Measurements from ENCODE around the gene PTPN12. TPM values are rescaled to one million over a fixed set of nuclear protein-coding genes. Genes with fewer than 3 reads are reported as not detected.
"Not testable (repeated sequence)": the region's sequence is repeated elsewhere in the genome, so short reads cannot be mapped to it uniquely, and the experiment has no call there.

PTPN12 gene
- total and polyA plus RNA-seq, 7 experiments from 2014 or later: 1.4 to 50.0 (median 22.6) TPM

DNA sequence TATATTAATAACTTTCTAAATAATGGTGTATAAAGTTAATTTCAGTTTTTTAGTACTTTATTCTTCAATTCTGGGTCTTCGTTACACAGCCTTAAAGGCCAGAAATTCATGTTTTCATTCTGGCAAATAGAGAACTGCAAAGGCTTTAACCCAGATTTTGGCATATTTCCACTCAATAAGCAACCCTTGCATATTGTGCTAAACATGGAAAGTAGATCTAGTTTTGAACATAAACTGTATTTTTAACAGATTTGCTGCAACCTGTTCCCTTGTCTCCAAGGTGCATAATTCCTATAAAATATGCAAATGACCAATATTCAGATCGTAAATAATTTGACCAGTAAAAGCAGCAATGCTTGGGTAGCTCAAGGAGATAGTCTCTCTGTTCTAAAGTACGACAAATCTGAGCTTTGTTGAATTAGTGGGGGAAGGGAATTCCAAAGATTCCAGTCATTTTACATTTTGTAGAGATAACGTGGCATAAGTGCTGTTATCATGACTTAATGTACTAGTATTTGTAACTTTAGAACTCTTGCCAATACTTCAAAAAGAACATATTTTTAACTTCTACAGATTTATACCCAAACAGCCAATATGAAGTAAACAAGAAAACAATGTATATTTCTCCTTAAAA is 112.7 kb downstream of the PTPN12 start:
- DNase-seq (no peak), ATAC-seq (no peak)
- no peak overlapping the region for H3K4me3 ChIP-seq (ENCODE audit: low read length)
- no peaks in the 10 kb centered on the region for H3K4me1 ChIP-seq (ENCODE audit: control insufficient read depth in 2 of 2, insufficient read depth in 2 of 2, low read length in 2 of 2)
- H3K9me3 ChIP-seq (ENCODE audit: control insufficient read depth in 2 of 3, low read length in 3 of 3): no peaks in the 10 kb centered on the region
- intact Hi-C loops (cut with micrococcal nuclease): loop anchor here in 1 of 2 donors (2.0 kb wide), 1 partner anchor 113 kb away; the partner anchor contains the start of gene PTPN12
- no peak overlapping the region for H3K27ac ChIP-seq (ENCODE audit: low read depth, low read length)
- peaks cover 0 to 2% (median 0%) of the 10 kb centered on the region in 7 donors for H3K4me1 Mint-ChIP-seq
- H3K27me3 ChIP-seq (ENCODE audit: control insufficient read depth in 2 of 2, insufficient read depth in 2 of 2, low read length in 2 of 2): no peaks in the 10 kb centered on the region
- no peak overlapping the region for H3K4me3 Mint-ChIP-seq
- H3K9me3 Mint-ChIP-seq: no peaks in the 10 kb centered on the region
- CTCF ChIA-PET: interaction anchor here (0.6 to 5.2 kb wide), 4 partner anchors 9 to 121 kb away, joined by 3 to 34 read pairs (median 12); no protein-coding TSS in a partner anchor
- no peaks in the 10 kb centered on the region for H3K36me3 ChIP-seq (ENCODE audit: control insufficient read depth in 2 of 3, insufficient read depth in 3 of 3, low read length in 3 of 3)
- no peaks in the 10 kb centered on the region for H3K27me3 Mint-ChIP-seq
- no peak overlapping the region for H3K27ac Mint-ChIP-seq
- POLR2A ChIA-PET: no interaction called here
- peaks cover 0 to 4% (median 0%) of the 10 kb centered on the region in 5 donors for H3K36me3 Mint-ChIP-seq

DNA sequence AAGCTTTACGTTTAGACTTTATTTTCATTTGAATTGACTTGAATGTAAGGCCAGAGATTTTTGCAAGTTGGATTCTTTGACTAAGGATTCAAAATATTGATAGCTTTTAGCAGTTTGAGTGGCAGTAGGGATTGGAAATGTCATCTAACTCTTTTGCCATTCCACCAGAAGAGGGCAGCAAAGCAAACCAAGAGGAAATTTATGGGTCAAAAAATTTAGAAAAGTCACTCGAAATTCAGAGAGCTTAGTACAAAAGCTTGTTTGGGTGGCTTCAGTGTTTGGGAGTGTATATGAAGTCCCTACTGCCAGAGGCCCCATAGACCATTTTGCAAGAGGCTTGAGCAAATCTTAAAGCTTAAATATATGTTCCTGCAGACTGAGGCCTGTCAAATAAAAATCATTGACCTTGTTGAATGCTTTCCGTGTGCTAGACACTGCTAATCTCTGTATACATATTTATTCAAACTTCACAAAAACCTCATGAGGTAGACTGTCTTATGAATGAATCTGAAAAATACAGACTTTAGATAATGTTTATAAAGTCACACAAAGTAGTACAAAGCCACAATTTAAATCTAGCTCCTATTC is 114.6 kb downstream of the PTPN12 start:
- H3K36me3 Mint-ChIP-seq: no peaks in the 10 kb centered on the region
- intact Hi-C loops (cut with micrococcal nuclease): loop anchor here (1.0 to 2.0 kb wide), 4 partner anchors 108 to 389 kb away; partner anchors contain the start of gene PTPN12 (in 1 of the 2)
- no peak overlapping the region for H3K27ac Mint-ChIP-seq
- H3K9me3 Mint-ChIP-seq: no peaks in the 10 kb centered on the region
- ChIA-PET POLR2A (interaction anchor here (0.6 kb wide), 1 partner anchor 45 kb away, joined by 4 read pairs; the partner anchor contains the start of gene RSBN1L), CTCF (interaction anchor here (0.8 to 5.2 kb wide), 19 partner anchors 10 to 389 kb away, joined by 3 to 34 read pairs (median 4); no protein-coding TSS in a partner anchor)
- no peaks in the 10 kb centered on the region for H3K27me3 ChIP-seq (ENCODE audit: control insufficient read depth in 2 of 2, insufficient read depth in 2 of 2, low read length in 2 of 2)
- H3K4me1 Mint-ChIP-seq: peaks cover 0 to 2% (median 0%) of the 10 kb centered on the region in 7 donors
- H3K4me1 ChIP-seq (ENCODE audit: control insufficient read depth in 2 of 2, insufficient read depth in 2 of 2, low read length in 2 of 2): no peaks in the 10 kb centered on the region
- no peak overlapping the region for H3K4me3 Mint-ChIP-seq
- H3K27me3 Mint-ChIP-seq: no peaks in the 10 kb centered on the region
- no peaks in the 10 kb centered on the region for H3K9me3 ChIP-seq (ENCODE audit: control insufficient read depth in 2 of 3, low read length in 3 of 3)
- H3K36me3 ChIP-seq (ENCODE audit: control insufficient read depth in 2 of 3, insufficient read depth in 3 of 3, low read length in 3 of 3): no peaks in the 10 kb centered on the region
- no peak overlapping the region for H3K27ac ChIP-seq (ENCODE audit: low read depth, low read length)
- DNase-seq (peak in 7 of 9 donors; percentile 9 to 56 (median 38)), ATAC-seq (peak; percentile 52)
- H3K4me3 ChIP-seq (ENCODE audit: low read length): no peak overlapping the region

DNA sequence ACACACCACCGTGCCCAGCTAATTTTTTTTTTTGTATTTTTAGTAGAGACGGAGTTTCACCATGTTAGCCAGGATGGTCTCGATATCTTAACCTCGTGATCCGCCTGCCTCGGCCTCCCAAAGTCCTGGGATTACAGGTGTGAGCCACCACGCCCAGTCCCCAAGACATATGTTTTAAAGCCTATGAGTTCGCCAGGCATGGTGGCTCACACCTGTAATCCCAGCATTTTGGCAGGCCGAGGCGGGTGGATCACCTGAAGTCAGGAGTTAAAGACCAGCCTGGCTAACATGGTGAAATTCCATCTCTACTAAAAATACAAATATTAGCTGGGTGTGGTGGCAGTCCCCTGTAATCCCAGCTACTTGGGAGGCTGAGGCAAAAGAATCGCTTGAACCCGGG is 115.7 kb downstream of the PTPN12 start:
- H3K27me3 ChIP-seq (ENCODE audit: control insufficient read depth in 2 of 2, insufficient read depth in 2 of 2, low read length in 2 of 2); POLR2A ChIA-PET; ATAC-seq; H3K27me3 Mint-ChIP-seq; intact Hi-C loops (cut with micrococcal nuclease); H3K4me1 Mint-ChIP-seq; H3K9me3 Mint-ChIP-seq; H3K4me3 ChIP-seq (ENCODE audit: low read length); H3K27ac Mint-ChIP-seq; DNase-seq; H3K36me3 ChIP-seq (ENCODE audit: control insufficient read depth in 2 of 3, insufficient read depth in 3 of 3, low read length in 3 of 3); H3K27ac ChIP-seq (ENCODE audit: low read depth, low read length); H3K4me3 Mint-ChIP-seq; H3K4me1 ChIP-seq (ENCODE audit: control insufficient read depth in 2 of 2, insufficient read depth in 2 of 2, low read length in 2 of 2); H3K36me3 Mint-ChIP-seq; H3K9me3 ChIP-seq (ENCODE audit: control insufficient read depth in 2 of 3, low read length in 3 of 3): not testable (repeated sequence)
- CTCF ChIA-PET: interaction anchor here (3.4 to 6.6 kb wide), 2 partner anchors 104 to 108 kb away, joined by 16 to 67 read pairs; no protein-coding TSS in a partner anchor

DNA sequence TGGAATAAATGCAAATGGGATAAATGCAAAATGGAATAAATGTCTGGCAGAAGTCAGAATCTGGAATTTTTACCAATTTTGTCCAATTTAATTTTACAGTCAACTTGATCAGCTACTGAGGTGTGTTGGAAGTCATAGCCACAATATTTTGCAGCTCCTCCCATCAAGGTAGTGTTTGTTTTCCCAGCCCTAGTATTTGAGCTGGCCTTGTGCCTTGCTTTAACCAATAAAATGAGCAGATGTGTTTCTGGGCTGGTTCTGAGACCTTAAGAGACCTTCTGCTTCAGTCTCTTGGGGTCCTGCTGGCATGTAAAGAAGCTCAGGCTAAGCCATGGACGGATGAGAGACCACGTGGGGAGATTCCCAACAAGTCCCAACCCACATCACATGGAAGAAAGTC is 116.5 kb downstream of the PTPN12 start:
- intact Hi-C loops (cut with micrococcal nuclease): no loop called here
- Histone ChIP-seq H3K36me3 (ENCODE audit: control insufficient read depth in 2 of 3, insufficient read depth in 3 of 3, low read length in 3 of 3) (no peaks in the 10 kb centered on the region), H3K27me3 (ENCODE audit: control insufficient read depth in 2 of 2, insufficient read depth in 2 of 2, low read length in 2 of 2) (no peaks in the 10 kb centered on the region), H3K27ac (ENCODE audit: low read depth, low read length) (no peak overlapping the region), H3K4me3 (ENCODE audit: low read length) (no peak overlapping the region), H3K9me3 (ENCODE audit: control insufficient read depth in 2 of 3, low read length in 3 of 3) (no peaks in the 10 kb centered on the region), H3K4me1 (ENCODE audit: control insufficient read depth in 2 of 2, insufficient read depth in 2 of 2, low read length in 2 of 2) (no peaks in the 10 kb centered on the region)
- no peak for ATAC-seq
- H3K4me3 Mint-ChIP-seq: no peak overlapping the region
- H3K9me3 Mint-ChIP-seq: no peaks in the 10 kb centered on the region
- H3K36me3 Mint-ChIP-seq: no peaks in the 10 kb centered on the region
- ChIA-PET CTCF (interaction anchor here (0.6 to 6.6 kb wide), 6 partner anchors 103 to 558 kb away, joined by 3 to 67 read pairs (median 4); no protein-coding TSS in a partner anchor), POLR2A (no interaction called here)
- H3K27me3 Mint-ChIP-seq: no peaks in the 10 kb centered on the region
- no peak overlapping the region for H3K27ac Mint-ChIP-seq
- H3K4me1 Mint-ChIP-seq: peaks cover 0 to 2% (median 0%) of the 10 kb centered on the region in 7 donors
- DNase-seq: no peak

DNA sequence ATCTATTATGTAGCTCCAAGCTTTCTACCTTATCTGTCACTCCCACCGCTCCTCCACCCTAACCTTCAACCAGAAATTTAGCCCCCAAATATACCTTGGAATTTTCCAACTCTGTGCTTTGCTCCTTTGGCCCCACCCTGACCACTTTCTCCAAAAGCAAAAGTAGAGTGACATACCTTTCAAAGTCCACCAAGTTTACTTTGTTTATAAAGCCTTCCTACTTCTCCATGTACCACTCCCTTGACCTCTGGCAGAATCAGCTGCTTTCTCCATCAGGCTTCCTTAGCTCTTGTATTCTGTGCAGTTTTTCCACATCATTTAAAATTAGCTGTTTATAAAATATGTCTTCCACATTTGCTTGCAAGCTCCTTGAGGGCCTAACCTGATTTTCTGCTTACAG is 118.3 kb downstream of the PTPN12 start:
- Mint-ChIP-seq H3K9me3 (no peaks in the 10 kb centered on the region), H3K4me1 (no peaks in the 10 kb centered on the region), H3K4me3 (no peak overlapping the region), H3K27me3 (no peaks in the 10 kb centered on the region), H3K36me3 (no peaks in the 10 kb centered on the region), H3K27ac (peak overlapping the region in 1 of 9 donors; percentile 67)
- ATAC-seq (no peak), DNase-seq (no peak)
- no peak overlapping the region for H3K27ac ChIP-seq (ENCODE audit: low read depth, low read length)
- H3K4me3 ChIP-seq (ENCODE audit: low read length): no peak overlapping the region
- intact Hi-C loops (cut with micrococcal nuclease): no loop called here
- no peaks in the 10 kb centered on the region for H3K9me3 ChIP-seq (ENCODE audit: control insufficient read depth in 2 of 3, low read length in 3 of 3)
- no peaks in the 10 kb centered on the region for H3K36me3 ChIP-seq (ENCODE audit: control insufficient read depth in 2 of 3, insufficient read depth in 3 of 3, low read length in 3 of 3)
- H3K27me3 ChIP-seq (ENCODE audit: control insufficient read depth in 2 of 2, insufficient read depth in 2 of 2, low read length in 2 of 2): no peaks in the 10 kb centered on the region
- no peaks in the 10 kb centered on the region for H3K4me1 ChIP-seq (ENCODE audit: control insufficient read depth in 2 of 2, insufficient read depth in 2 of 2, low read length in 2 of 2)
- POLR2A ChIA-PET: no interaction called here
- CTCF ChIA-PET: interaction anchor here (1.2 to 6.6 kb wide), 3 partner anchors 93 to 105 kb away, joined by 3 to 67 read pairs (median 39); no protein-coding TSS in a partner anchor

DNA sequence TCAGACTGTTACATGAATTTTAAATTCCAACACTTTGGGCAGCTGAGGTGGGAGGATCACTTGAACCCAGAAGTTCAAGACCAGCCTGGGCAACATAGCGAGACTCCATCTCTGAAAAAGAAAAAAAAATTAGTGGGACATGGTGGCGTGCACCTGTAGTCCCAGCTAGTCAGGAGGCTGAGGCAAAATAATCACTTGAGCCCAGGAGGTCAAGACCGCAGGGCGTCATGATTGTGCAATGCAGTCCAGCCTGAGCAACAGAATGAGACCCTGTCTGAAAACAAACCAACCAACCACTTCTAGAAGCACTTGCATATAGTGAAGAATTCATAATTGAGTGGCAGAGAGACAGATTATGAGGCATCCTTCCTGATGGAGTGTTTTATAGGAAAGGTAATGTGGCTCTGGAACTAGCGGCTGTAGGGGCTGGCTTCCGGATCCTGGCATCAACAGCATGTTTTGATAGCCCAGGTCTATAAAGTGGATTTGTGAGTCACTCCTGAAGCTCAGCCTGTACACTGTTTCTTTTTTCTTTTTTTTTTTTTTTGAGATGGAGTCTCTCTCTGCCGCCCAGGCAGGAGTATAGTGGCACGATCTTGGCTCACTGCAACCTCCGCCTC is 118.9 kb downstream of the PTPN12 start:
- Mint-ChIP-seq H3K27me3 (no peaks in the 10 kb centered on the region), H3K4me3 (no peak overlapping the region), H3K27ac (no peak overlapping the region), H3K9me3 (no peaks in the 10 kb centered on the region), H3K4me1 (no peaks in the 10 kb centered on the region), H3K36me3 (no peaks in the 10 kb centered on the region)
- ChIA-PET CTCF (interaction anchor here (0.8 to 6.6 kb wide), 4 partner anchors 9 to 104 kb away, joined by 3 to 67 read pairs (median 21); no protein-coding TSS in a partner anchor), POLR2A (no interaction called here)
- intact Hi-C loops (cut with micrococcal nuclease): loop anchor here in 1 of 2 donors (2.0 kb wide), 2 partner anchors 41 to 279 kb away; partner anchors contain the start of gene RSBN1L
- no peaks in the 10 kb centered on the region for H3K36me3 ChIP-seq (ENCODE audit: control insufficient read depth in 2 of 3, insufficient read depth in 3 of 3, low read length in 3 of 3)
- H3K4me3 ChIP-seq (ENCODE audit: low read length): no peak overlapping the region
- DNase-seq: no peak
- no peak for ATAC-seq
- H3K4me1 ChIP-seq (ENCODE audit: control insufficient read depth in 2 of 2, insufficient read depth in 2 of 2, low read length in 2 of 2): no peaks in the 10 kb centered on the region
- H3K9me3 ChIP-seq (ENCODE audit: control insufficient read depth in 2 of 3, low read length in 3 of 3): no peaks in the 10 kb centered on the region
- H3K27me3 ChIP-seq (ENCODE audit: control insufficient read depth in 2 of 2, insufficient read depth in 2 of 2, low read length in 2 of 2): no peaks in the 10 kb centered on the region
- H3K27ac ChIP-seq (ENCODE audit: low read depth, low read length): no peak overlapping the region

Measured in naive thymus-derived CD4-positive, alpha-beta T cell (primary cell).